ENCODE data around the gene ST6GALNAC3.

DNA sequence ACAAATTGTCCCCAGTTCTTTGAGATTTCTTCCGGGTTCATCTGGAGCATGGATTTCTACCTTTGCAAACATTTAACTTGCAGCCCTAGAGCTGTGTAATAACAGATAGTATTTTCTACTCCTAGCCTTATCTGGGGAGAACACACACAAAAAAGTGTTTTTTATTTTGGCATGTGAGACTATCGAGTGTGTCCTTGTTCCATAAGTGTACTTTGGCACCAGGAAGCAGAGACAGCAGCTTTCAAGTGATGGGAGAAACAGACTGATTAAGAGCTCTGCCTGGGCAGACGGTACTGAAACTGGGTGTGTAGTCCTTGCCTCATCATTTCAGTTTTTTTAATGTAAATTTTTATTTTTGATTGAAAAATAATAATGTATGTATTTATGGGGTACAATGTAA, 297.4 kb downstream of the ST6GALNAC3 start:
- no peak for TF ChIP-seq LEF1 (IDR thresholded peaks at IDR 0.05; ENCODE audit: borderline replicate concordance)
- no peak for TF ChIP-seq ZNF384 (IDR thresholded peaks at IDR 0.05)
- TF ChIP-seq, protein P1, sequence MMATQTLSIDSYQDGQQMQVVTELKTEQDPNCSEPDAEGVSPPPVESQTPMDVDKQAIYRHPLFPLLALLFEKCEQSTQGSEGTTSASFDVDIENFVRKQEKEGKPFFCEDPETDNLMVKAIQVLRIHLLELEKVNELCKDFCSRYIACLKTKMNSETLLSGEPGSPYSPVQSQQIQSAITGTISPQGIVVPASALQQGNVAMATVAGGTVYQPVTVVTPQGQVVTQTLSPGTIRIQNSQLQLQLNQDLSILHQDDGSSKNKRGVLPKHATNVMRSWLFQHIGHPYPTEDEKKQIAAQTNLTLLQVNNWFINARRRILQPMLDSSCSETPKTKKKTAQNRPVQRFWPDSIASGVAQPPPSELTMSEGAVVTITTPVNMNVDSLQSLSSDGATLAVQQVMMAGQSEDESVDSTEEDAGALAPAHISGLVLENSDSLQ (IDR thresholded peaks at IDR 0.05), result no peak
- no peak for TF ChIP-seq NFRKB (IDR thresholded peaks at IDR 0.05)

All from HEK293T (cell line).